Common myeloid progenitor, CD34-positive (primary cell): ENCODE measurements around the gene CLCN4.

Experiments
- CTCF ChIA-PET: fragments of 350-600 bp; sonication (Branson Sonifier 250); formaldehyde crosslinking; loops from one replicate; lab custom pipeline; 2021; ENCODE audit warnings: antibody characterized with exemption; lab: Charles Lee
- POLR2A ChIA-PET: fragments of 350-600 bp; sonication (Branson Sonifier 250); formaldehyde crosslinking; loops from one replicate; lab custom pipeline; 2021; ENCODE audit warnings: antibody characterized with exemption; lab: Charles Lee
- DNase-seq, 3 donors: peaks; one replicate each; pipeline versions ENCODE4 v3.0.0 to v3.0.0-alpha.2; 2013
- H3K27ac ChIP-seq, 2 experiments: 1 replicate in 1 of 2; 2 replicates in 1 of 2; pipeline ENCODE4 v1.7.0; 2013; ENCODE audit warnings: inconsistent platforms in 2 of 2, low read length in 2 of 2, mild to moderate bottlenecking in 2 of 2, low read depth in 1 of 2, moderate library complexity in 1 of 2; ENCODE audit not compliant: severe bottlenecking in 2 of 2, insufficient read depth in 1 of 2, poor library complexity in 1 of 2
- H3K27me3 ChIP-seq, 5 experiments: replicated peaks in 2 of 5; 1 replicate in 3 of 5; 2 replicates in 2 of 5; pipeline versions ENCODE4 v1.6.1 to v1.7.0; 2013; ENCODE audit warnings: low read length in 4 of 5, mild to moderate bottlenecking in 2 of 5, moderate library complexity in 2 of 5, inconsistent platforms in 1 of 5; ENCODE audit not compliant: insufficient read depth in 5 of 5, control insufficient read depth in 4 of 5
- H3K36me3 ChIP-seq, 4 experiments: 1 replicate in 2 of 4; 2 replicates in 2 of 4; pipeline versions ENCODE4 v1.6.1 to v1.7.0; 2013; ENCODE audit warnings: low read length in 3 of 4, control low read depth in 1 of 4, mild to moderate bottlenecking in 1 of 4; ENCODE audit not compliant: control insufficient read depth in 4 of 4, insufficient read depth in 4 of 4
- H3K4me1 ChIP-seq, 4 experiments: 1 replicate in 3 of 4; 2 replicates in 1 of 4; pipeline versions ENCODE4 v1.6.1 to v1.7.1; 2013; ENCODE audit warnings: low read length in 3 of 4, mild to moderate bottlenecking in 3 of 4, control low read depth in 1 of 4, inconsistent platforms in 1 of 4, moderate library complexity in 1 of 4; ENCODE audit not compliant: control insufficient read depth in 4 of 4, insufficient read depth in 4 of 4; ENCODE audit errors: control extremely low read depth in 1 of 4
- H3K4me3 ChIP-seq, 7 experiments: 1 replicate in 4 of 7; 2 replicates in 3 of 7; pipeline versions ENCODE4 v1.5.1 to v1.7.0; 2013; ENCODE audit warnings: mild to moderate bottlenecking in 7 of 7, low read length in 6 of 7, moderate library complexity in 6 of 7, inconsistent platforms in 2 of 7, low read depth in 2 of 7, control low read depth in 1 of 7; ENCODE audit not compliant: insufficient read depth in 4 of 7, control insufficient read depth in 1 of 7; ENCODE audit errors: extremely low read depth in 1 of 7
- H3K9me3 ChIP-seq, 5 experiments: 1 replicate in 4 of 5; 2 replicates in 1 of 5; pipeline versions ENCODE4 v1.6.1 to v1.7.1; 2013; ENCODE audit warnings: low read length in 4 of 5, mild to moderate bottlenecking in 2 of 5, inconsistent platforms in 1 of 5, low read depth in 1 of 5, moderate library complexity in 1 of 5; ENCODE audit not compliant: control insufficient read depth in 4 of 5, insufficient read depth in 2 of 5; ENCODE audit errors: control extremely low read depth in 1 of 5
- WGBS: methylation state at CpG from one replicate; pipeline ENCODE4 v1.1.5; 2013; ENCODE audit not compliant: insufficient coverage; 5-methylcytosine and 5-hydroxymethylcytosine counted together

The CLCN4 gene

GRCh38 chrX:10175319-10175871, 18.6 kb downstream of the CLCN4 start:
- H3K27me3 ChIP-seq = peaks cover 0 to 11% (median 0%) of the 10 kb centered on the region in 5 experiments
- CTCF ChIA-PET = interaction anchor here (0.9 to 2.0 kb wide), 2 partner anchors 14 to 56 kb away, joined by 4 to 11 read pairs; no protein-coding TSS in a partner anchor
- H3K36me3 ChIP-seq = no peaks in the 10 kb centered on the region
- no peak for DNase-seq
- no peak overlapping the region for H3K4me3 ChIP-seq
- POLR2A ChIA-PET = no interaction called here
- WGBS = 80% methylated on average over 7 of the region's 8 CpGs
- H3K27ac ChIP-seq = no peak overlapping the region
- H3K9me3 ChIP-seq = no peaks in the 10 kb centered on the region
- H3K4me1 ChIP-seq = peaks cover 0 to 11% (median 4%) of the 10 kb centered on the region in 4 experiments

GRCh38 chrX:10176121-10177003, 19.6 kb downstream of the CLCN4 start:
- ChIA-PET CTCF (interaction anchor here (1.2 to 2.0 kb wide), 2 partner anchors 13 to 14 kb away, joined by 4 to 11 read pairs; no protein-coding TSS in a partner anchor), POLR2A (no interaction called here)
- H3K27me3 ChIP-seq = peaks cover 0 to 11% (median 0%) of the 10 kb centered on the region in 5 experiments
- WGBS = 61% methylated on average over 8 of the region's 16 CpGs
- no peak overlapping the region for H3K27ac ChIP-seq
- DNase-seq = peak in 1 of 3 donors; percentile 45
- H3K4me1 ChIP-seq = peaks cover 0 to 11% (median 4%) of the 10 kb centered on the region in 4 experiments
- no peaks in the 10 kb centered on the region for H3K36me3 ChIP-seq
- no peaks in the 10 kb centered on the region for H3K9me3 ChIP-seq
- H3K4me3 ChIP-seq = peak overlapping the region in 2 of 7 experiments; percentile 7 to 28

- no peaks in the 10 kb centered on the region for H3K36me3 ChIP-seq
- WGBS = 96% methylated on average over 5 of the region's 7 CpGs
- ChIA-PET POLR2A (no interaction called here), CTCF (interaction anchor here (1.0 to 1.2 kb wide), 2 partner anchors 11 to 13 kb away, joined by 3 to 4 read pairs; no protein-coding TSS in a partner anchor)
- H3K9me3 ChIP-seq = no peaks in the 10 kb centered on the region
- DNase-seq = no peak
- no peak overlapping the region for H3K4me3 ChIP-seq
- peaks cover 0 to 11% (median 0%) of the 10 kb centered on the region in 5 experiments for H3K27me3 ChIP-seq
- H3K27ac ChIP-seq = no peak overlapping the region
- peaks cover 0 to 11% (median 4%) of the 10 kb centered on the region in 4 experiments for H3K4me1 ChIP-seq
Measured at GRCh38 chrX:10177004-10177396, 20.2 kb downstream of the CLCN4 start.

- no peaks in the 10 kb centered on the region for H3K9me3 ChIP-seq
- WGBS = 83% methylated on average over 1 of the region's 3 CpGs
- ChIA-PET POLR2A (no interaction called here), CTCF (interaction anchor here (1.0 to 1.2 kb wide), 2 partner anchors 11 to 13 kb away, joined by 3 to 4 read pairs; no protein-coding TSS in a partner anchor)
- H3K4me3 ChIP-seq = no peak overlapping the region
- H3K27ac ChIP-seq = no peak overlapping the region
- no peaks in the 10 kb centered on the region for H3K36me3 ChIP-seq
- peaks cover 0 to 11% (median 4%) of the 10 kb centered on the region in 4 experiments for H3K4me1 ChIP-seq
- no peak for DNase-seq
- H3K27me3 ChIP-seq = peaks cover 0 to 11% (median 0%) of the 10 kb centered on the region in 5 experiments
Measured at GRCh38 chrX:10177601-10178000, 20.8 kb downstream of the CLCN4 start.

DNA sequence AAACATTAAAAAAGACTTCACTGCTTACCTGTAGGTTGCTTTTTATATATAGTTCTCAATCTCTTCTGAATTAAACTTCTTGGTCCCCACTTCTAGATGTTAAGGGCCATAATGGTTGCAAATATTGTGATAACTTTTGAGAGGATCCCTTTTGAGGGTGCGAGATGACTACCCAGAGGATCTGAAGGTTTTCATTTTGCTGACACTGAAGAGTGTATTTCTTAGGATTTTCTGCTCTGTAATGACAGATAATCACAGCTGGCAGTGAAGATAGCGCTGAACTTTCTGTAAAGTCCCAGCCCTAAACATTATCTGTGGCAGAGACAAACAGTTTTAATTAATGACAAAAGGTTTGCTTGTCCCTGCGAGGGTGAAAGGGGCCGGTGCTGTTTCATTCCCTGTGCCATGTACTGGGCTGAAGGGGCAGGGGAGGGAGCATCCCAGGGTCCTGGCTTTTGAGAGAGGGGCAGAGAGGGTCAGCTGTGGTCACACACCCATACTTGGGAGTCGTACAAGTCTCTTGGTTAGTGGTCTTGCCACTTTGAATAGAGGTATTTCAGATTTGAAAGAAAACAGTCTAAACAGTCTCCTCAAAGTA, 22.2 kb downstream of the CLCN4 start:
- H3K4me3 ChIP-seq = no peak overlapping the region
- H3K9me3 ChIP-seq = no peaks in the 10 kb centered on the region
- WGBS = 66% methylated on average over 5 of the region's 5 CpGs
- ChIA-PET POLR2A (no interaction called here), CTCF (no interaction called here)
- H3K4me1 ChIP-seq = peaks cover 0 to 11% (median 4%) of the 10 kb centered on the region in 4 experiments
- peak in 2 of 3 donors; percentile 56 to 70 for DNase-seq
- no peaks in the 10 kb centered on the region for H3K36me3 ChIP-seq
- H3K27ac ChIP-seq = no peak overlapping the region
- H3K27me3 ChIP-seq = peaks cover 0 to 5% (median 0%) of the 10 kb centered on the region in 5 experiments

DNA sequence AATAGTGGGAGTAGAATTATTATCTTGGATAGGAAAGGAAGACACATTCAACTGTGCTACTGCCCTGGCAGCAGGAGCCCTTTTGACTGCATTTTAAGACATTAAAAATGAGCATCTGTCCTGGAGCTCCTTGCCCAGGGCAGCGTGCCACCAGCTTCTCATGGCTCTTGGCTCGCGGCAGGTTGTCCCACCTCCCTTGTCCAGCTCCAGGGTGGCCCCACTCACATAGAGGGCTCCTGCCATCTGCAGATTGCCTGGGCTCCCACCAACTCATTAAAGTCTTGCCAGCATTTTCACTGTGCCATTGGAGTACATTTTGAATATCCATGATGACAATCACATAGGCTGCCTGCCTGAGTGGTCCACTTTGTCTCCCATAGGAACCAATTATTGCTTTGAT, 27.0 kb downstream of the CLCN4 start:
- no peak for DNase-seq
- Histone ChIP-seq H3K4me3 (no peak overlapping the region), H3K27me3 (peaks cover 0 to 12% (median 0%) of the 10 kb centered on the region in 5 experiments), H3K27ac (no peak overlapping the region), H3K4me1 (no peaks in the 10 kb centered on the region), H3K36me3 (no peaks in the 10 kb centered on the region), H3K9me3 (no peaks in the 10 kb centered on the region)
- POLR2A ChIA-PET = no interaction called here
- CTCF ChIA-PET = no interaction called here
- WGBS = 92% methylated on average over 3 of the region's 3 CpGs
